ENCODE data around the gene LTBR.

LTBR gene

DNA sequence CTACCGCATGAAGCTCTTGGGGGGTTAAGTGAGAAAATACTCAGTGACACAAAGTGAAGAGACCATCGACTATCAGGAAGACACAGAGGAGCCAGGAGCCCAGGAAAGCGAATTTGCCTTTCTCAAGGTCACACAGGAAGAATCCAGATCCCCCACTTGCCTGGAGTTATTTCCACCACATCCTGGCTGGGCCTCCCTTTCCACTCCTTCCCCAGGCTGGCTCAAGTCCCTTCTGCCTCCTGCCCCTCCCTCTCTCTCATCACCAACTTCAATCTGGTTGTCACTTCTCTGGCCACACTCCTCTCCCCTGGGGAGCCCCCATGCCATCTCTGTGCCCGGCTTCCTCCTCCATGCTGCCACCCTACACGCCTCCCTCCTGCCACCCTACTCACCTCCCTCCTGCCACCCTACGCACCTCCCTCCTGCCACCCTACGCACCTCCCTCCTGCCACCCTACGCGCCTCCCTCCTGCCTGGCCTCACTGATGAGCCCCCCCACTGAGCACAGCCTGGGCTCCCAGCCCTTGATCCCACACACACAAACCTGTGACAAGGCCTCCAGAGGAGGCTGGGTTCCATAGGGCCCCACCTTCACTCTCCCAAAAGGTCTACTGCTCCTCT, 14.9 kb upstream of the LTBR start:
- no peak for DNase-seq (ENCODE audit: low spot score)

DNA sequence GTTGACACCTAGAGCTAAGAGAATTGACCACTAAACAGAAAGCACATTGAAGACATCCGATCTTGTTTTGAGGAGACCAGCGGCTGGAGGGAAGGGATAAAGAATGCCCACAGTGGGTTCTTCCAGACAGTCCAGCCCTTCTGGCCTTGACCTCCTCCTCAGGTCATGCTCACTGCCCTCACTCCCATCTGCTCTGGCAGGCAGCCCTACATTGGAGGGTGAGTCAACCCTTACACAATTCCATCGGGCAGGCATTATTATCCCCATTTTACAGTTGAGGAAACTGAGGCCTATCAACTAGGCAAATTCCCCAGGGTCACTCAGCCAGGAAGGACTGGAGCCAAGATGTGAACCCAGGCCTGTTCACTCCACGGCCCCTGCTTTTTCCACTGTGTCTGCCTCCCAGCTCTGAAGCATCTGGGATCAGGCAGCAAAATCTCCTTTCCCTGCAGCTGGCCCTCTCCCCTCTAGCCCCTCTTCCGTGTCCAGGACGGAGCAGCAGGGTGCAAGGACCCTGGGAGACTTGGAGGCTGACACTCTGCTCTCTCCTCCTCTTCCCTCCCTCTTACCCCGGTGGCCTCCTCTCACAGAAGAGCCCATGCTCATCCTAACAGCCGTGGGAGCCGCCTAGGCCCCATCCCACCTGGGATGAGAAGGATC, 13.9 kb upstream of the LTBR start:
- DNase-seq (ENCODE audit: low spot score) = no peak

DNA sequence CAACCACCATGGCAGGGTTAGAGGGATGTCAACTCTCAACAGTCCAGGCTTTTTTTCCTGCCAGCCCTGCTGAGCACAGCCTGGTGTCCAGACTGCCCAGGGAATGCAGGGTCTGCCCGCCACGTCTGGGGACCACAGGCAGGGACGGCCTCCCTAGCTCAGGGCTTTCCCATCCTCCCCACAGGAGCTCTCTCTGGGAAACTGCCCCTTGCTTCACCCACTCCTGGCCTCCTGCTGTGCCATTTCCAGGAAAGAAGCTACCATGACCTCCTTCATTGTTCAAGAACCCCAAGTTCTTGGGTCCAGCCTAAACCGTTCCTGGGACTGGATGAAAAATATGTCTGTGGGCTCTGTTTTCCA, 13.4 kb upstream of the LTBR start:
- no peak for DNase-seq (ENCODE audit: low spot score)

DNA sequence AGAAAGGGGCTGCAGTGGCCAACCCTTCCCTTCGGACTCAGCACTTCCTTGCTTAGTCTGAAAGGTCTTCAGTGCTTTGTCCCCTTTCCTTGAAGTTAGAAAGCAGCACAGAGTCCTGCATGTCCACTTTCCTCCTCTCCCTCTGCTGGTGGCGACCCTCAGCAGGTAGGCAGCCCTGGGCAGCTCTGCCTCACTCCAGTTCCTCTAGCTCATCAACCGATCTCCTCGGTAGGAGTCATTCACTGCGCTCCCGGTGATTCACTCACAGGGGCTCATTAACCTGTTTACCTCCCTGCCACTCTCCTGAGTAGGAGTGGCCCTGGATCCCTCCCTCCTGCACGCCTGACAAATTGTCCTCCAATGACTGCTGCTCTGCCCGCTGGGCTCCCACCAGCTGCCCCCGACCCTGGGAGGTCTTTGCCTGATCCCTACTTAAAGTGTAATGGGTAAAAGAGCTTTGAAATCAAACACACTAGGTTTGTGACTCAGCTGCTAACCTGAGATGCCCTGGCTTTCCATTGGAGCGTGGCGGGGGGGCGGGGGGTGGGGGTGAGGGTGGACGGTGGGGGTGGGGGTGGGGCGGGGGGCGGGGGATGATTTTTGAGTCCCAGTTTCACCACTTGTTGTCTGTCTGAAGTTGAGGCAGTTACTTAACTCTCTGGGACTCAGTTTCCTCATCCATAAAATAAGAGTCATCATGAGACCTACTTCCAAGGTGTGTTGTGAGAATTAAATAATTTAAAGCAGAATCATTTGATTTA, 12.8 kb upstream of the LTBR start:
- no peak for DNase-seq (ENCODE audit: low spot score)

DNA sequence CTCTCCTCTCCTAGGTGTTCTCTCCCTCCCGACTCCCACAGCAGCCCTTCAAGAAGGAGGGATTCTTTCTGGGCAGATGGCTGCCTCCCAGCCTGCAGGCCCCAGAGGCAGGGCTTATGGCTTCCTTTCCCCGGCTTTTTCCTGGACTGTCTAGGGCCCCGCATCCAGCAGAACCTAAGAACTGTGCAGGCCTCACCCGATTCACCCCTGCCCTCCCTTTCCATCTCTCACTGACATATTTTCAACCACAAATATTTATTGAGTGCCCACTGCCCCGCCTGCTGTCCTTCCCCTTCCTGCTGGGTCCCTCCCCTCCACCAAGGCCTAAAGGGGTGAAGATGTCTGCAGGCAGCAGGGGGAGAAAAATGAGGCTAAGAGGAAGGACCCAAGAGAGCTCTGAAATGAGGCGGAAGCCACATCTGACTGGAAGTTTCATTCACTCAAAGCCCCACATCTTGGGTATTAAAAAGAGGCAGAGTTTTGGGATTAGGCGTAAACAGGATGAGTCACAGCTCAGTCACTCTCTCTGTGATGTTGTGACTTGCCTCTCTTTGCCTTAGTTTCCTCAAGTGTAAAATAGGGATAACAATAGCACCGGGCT, 11.5 kb upstream of the LTBR start:
- DNase-seq (ENCODE audit: low spot score) = no peak

DNA sequence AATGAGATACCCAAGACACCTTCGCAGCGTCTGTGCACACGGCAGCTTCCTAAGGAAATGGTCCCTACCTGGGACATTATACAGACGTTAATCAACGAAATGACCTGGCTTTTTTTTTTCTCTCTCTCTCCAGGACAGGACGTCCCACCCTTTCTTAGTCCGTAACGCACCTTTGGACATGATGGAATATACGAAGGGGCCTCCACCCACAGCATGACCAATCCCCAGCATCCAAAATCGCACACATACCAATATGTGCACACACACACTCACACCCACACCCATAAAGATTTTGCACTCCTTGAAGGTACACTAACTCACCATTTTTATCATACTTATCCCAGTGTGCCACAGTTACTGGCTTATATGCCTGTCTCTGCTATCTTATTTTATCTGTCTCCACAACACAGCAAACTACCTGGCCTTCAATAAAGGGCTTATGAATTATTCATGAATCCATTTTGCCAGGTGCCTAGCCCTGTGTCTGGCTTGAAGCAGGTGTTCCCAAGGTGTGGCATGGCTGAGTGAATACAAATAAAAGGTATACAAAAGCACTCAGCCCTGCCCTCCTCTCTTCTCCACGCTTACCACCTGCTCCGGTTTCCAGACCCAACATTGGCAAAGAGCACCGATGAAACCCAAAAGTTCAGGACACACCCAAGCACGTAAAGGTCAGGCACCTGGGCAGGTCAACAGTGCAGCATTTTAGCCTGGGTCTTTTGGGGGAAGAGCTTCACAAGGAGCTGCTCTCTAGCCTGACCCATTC, 10.8 kb upstream of the LTBR start:
- no peak for DNase-seq (ENCODE audit: low spot score)

DNA sequence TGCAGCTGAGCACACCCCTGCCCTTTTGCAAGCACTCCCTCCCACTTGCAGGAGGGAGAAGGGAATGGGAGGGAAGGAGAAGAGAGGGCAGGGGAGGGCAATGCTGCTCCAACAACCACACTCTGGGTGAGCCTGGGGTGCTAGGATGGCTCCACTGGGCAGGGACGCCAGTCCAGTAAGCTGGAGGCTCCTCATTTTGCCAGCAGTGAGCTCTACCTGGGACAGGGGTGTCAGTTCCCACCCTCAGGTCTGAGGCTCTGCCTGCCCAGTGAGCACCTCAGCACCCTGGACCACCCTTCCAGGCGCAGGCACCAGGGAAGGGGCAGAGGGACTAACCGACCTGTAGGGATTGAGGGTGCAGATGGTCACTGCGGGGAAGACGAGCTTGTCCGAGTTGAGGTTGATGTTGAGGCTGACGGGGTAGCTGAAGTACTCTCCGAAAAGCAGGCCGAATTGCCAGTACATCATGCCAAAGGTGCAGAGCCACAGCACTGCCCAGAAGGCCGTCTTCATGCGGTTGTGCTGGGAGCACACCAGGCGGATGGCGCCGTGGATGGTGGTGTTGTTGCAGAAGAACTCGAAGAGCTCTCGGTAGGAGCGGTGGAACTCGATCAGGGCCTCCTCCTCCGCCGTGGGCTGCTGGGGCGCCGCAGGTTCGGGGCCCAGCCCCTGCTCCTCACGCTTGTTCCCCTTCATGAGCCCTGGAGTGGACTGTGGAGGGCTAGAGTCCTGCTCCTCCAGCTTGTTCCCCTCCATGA, 9.8 kb upstream of the LTBR start:
- no peak for DNase-seq (ENCODE audit: low spot score)

DNA sequence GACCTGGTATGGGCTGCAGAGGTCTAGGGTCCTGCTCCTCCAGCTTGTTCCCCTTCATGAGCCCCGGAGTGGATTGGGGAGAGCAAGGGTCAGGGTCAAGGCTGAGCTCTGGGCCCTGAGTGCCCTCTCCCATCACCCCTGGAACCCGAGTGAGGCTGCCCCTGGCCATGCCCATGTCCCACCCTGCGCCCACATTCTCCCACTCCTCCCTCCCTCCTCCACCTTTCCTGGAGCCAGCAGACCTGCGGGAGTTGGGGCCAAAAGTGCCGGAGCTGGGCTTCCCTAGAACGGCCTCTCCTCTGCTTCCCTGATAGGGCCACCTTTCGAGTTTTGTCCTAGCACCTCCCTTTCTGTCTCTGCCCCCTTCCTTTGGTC, 9.2 kb upstream of the LTBR start:
- no peak for DNase-seq (ENCODE audit: low spot score)

DNA sequence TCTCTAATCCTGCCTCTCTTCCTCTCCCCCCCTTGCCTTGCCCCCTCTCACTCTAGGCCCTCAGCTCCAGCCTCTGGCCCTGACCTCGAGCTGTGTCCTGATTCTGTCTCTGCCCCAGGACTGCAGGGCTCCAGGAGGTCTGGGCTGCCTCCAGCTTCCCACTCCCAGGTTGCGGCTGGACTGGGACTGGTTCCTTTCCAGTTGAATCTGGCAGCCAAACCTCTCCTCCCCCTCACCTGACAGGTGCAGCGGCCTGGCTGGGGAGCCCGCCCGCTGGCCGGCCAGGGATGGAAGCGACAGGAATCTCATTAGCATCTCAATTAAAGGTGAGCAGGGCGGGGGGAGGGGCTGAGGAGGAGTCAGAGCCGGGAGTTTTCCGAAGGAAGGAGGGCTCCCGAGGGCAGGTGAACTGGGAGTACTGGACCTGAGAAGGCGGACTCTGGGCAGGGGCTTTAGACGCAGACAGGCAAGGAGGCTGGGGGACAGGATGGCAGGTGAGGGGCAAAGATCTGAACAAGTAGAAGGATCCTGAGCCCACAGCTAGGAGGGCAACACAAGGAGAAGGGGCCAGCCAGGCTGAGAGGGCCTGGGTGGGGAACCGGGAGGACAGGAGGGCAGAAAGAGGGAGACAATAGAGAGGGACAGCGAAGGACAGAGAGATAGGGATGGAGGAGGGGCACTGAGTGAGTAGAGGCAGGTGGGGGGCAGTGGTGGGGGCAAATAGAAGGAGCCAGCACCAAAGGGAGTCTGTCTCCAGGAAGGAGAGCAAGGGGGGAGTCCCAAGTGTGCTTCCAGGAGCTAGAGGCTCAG, 8.5 kb upstream of the LTBR start, which contains the start of gene SCNN1A:
SCNN1A (minus strand) TSS at position 295 of the 810 bp plus-strand sequence. CDS start 780 bp downstream, outside the sequence.
- DNase-seq (ENCODE audit: low spot score) = no peak

DNA sequence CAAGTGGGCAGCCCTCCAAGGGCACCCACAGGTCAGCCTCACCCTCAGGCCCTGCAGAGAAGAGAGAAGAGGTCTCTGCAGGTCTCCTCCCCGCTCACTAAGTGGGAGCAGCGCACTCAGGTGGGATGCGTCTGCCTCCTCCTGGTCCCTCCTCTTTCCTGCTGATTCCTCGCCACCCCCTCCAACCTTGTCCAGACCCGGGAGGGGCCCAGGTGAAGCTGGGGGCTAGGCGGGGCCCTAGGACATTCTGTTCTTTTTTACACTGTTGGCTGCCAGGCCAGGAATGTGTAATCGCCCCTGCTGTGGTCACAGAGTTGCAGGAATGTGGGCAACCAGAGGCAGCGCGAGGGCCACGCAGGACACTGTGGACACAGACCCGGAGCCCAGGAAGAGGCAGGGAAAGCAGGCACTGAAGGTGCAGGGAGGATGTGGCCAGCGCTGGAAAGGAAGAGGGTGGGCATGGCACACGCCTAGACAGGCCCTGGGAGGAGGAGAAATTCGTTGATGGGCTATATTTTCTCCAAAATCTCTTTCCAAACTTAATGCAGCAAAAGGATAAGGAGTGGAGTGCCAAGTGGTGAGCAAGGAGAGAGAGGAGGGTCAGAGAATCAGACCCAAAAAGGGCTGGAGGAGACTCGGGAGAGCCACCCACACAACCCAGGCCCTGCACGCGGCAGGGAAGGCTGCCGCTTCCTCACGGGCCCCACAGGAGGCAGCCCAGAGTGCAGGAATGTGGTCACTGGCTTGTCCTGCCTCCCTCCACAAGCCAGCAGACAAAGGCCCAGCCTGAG, 7.7 kb upstream of the LTBR start:
- DNase-seq (ENCODE audit: low spot score) = no peak

DNA sequence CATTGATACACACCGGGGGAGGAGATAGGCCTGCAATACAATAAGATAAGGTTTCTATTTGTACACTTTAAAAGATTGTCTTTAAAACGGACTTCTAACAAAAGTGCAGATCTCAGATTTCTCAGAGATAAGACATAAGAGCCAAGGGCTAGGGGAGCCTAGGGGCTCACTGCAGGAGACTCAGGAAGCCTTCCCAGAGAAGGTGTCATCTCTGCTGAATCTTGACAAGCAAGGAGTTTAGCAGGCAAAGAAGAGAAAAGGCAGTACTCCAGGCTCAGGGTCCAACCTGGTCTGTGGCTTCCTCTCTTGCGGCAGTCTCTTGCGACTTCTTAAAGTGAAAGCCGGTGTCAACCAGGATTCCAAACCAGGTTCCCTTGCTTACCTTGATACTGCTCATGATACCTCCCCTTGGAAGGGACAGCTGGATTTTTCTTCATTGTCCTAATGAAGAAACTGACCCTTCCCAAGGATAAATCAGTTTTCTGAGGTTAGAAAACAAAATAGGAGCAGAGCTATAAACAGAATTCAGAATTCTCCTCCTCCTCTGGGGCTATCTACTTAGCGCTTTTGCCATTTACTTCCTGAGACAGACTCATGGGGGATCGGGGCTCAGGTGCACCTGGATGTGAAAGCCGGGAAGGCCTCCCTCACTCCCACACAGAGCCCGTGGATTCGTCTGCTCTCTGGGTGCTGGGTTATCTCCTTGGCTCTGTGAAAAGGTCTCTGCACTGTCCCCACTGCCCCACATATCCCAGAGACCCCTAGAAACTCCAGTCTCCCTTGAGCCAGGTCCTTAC, 6.9 kb upstream of the LTBR start:
- DNase-seq (ENCODE audit: low spot score) = no peak

DNA sequence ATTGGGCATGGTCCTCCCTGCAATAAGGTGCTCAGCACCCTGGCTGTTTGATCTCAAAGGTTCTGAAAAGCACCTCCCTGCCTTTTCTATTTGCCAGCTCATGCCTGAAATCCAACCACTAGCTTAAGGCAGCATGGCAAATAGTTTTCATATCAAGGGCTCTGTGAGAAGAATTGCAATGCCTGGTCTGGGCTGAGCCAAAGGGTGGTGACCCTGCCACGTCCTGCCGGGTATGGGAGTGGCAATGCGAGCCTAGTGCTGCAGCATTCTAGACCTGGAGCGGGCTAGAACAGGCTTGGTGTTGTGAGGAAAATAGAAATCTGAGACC, 6.3 kb upstream of the LTBR start:
- no peak for DNase-seq (ENCODE audit: low spot score)

DNA sequence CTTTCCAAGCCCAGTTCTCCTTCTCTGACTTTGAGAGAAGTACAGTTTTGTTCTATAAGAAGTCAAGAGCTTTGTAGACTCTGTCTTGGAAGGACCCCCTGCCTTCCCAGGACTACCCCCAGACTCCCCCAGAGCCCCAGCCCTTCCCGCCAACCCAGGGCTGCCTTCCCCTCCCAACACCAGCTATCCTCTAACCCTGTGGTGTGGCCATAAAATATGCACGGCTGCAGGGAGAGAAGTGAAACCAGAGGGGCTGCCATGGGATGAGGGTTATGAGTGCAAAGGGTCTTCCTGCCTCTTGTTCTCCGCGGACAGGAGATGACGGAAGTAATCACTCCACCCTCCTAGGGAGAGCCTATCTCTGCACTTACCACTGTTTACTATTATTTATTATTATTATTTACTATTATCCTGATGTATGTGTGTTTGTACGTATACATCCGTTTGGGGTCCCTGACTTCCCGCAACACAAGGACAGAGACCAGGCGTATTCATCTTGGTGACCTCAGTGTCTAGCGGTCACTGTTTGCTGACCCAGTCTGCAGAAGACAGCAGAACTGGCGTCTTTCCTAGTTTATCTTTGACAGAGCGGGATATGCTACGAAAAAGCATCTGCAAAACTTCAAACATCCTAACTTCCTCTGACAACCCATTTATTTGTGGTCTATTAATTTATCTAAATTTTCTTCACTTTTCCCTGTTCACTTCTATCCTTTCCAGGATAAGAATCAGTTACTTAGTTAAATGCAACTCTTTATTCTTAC, 5.1 kb upstream of the LTBR start:
- DNase-seq (ENCODE audit: low spot score) = no peak

DNA sequence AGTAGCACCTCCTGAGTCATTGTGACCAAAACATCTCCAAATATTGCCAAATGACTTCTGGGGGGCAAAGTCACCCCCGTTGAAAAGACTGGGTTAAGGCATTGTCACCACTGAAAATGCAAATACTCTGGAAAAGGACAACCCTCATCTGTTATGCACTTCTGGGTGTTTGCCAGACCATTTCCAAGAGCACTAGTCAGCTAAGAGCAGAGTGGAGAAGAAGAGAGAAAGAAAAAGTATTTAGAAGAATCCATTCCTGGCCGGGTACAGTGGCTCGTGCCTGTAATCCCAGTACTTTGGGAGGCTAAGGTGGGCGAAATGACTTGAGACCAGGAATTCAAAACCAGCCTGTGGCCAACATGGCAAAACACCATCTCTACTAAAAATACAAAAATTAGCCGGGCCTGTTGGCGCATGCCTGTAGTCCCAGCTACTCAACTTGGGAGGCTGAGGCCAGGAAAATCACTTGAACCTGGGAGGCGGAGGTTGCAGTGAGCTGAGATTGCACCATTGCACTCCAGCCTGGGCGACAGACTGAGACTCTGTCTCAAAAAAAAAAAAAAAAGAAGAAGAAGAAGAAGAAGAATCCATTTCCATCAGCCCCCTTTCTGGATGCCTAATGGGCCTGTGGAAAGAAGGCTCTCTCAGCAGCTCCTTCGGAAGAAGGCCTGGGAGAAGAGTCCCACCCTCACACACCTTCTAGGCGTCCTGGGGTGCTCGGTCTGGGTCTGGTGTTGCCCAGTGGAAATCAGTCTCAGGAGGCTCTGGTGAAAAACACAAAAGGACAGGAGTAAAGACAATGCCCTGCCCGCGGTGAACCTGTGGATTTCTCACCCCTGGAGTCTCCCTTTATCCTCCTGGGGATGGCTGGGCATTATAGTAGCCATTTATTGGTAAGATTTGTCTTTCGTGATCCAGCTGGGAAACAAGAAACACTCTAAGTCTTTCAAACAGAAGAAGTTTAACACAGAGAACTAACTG, 3.5 kb upstream of the LTBR start:
- no peak for DNase-seq (ENCODE audit: low spot score)

DNA sequence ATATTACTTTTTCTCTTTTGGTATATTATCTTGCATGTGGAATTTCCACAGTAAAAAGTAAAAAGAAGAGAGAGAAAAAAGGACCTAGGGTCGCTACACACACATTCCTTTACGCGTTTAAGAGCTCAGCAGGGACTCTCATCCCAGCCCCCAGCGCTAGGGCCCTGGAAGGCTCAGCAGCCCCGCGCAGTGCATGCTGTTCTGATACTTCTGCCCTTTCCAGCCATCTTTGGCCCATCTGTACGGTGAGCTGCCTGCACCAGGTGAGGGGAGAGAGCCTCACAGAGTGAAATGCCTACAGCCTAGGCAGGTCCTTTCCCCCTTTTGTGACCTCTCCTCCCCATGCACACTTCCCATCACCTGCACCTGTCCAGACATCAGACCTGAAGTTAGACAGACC, 1.6 kb upstream of the LTBR start:
- DNase-seq (ENCODE audit: low spot score) = no peak

DNA sequence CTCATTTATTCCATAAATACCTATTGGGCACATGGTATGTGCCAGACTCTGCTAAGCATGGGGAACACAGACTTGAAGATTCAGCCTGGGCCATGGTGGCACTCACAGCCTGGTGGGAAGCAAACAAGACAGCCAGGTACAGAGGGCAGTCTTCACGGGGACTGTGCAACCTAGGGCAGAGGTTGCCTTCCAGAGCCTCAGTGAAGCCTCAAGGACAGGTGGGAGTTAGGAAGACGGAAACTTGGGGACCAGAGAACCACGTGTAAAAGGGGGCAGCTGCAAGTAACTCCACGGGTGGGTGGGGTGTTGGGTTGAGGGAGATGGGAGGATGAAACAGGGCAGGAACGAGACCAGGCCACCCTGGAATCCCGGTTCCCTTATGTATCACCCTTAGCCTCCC, 980 bp upstream of the LTBR start:
- no peak for DNase-seq (ENCODE audit: low spot score)
